ENCODE data around the gene SPTLC2. TPM values are rescaled to one million over a fixed set of nuclear protein-coding genes. Genes with fewer than 3 reads are reported as not detected.

Gene SPTLC2
- total and polyA plus RNA-seq, 2 of the 8 experiments (the other 6 are each of a cell fraction or from before 2014, with no cell fraction given): 8.9 to 35.1 TPM

DNA sequence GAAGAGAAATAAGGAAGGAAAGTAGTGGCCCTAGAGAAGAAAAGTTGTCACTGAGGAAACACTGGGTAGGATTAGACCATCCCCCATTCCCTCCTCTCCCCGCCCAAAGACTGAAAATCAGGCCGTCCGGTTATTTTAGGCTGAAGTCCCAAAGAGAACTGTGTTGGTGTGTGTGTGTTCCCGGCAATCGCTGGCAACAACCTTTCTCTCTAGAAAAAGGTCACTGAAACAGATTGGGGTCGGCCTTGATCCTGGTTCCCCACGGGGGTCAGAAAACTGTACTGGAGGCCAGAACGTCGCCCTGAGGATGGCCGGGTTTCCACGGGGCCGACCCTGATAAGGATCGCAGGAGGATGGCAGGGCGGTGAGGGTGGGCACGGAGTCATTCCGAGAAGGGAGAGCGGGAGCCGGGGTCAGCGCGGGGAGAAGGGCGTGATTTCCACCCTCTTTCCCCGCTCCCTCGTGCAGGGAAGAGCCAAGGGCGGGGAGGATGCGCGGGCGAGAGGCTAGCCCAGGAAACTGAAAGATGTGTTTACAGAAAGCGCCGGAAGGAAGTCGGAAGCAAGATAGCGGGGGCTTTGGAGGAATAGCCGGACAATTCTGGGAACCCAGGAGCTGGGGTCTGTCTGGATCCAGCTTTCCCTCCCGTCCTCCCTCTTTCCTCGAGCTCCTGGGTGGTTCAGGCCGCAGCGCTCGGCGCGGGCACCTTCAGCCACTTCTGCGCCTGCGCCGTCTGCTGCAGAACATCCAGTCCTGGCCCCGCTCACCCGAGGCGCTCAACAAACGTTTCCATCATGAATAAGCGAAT is 25.3 kb upstream of the SPTLC2 start:
- no peak overlapping the region for H3K56ac ChIP-seq (replicated peaks; ENCODE audit: insufficient read length, low read depth, low read length)
- no peaks in the 10 kb centered on the region for H3K36me3 ChIP-seq (ENCODE audit: control insufficient read depth in 2 of 4, insufficient read depth in 4 of 4, low read length in 3 of 4)
- H4K20me1 ChIP-seq (replicated peaks in 1 of 2; ENCODE audit: control insufficient read depth in 1 of 2, insufficient read depth in 2 of 2, low read length in 2 of 2): no peaks in the 10 kb centered on the region
- no peaks in the 10 kb centered on the region for H3K23me2 ChIP-seq (ENCODE audit: low read depth, low read length)
- no peak overlapping the region for H2BK20ac ChIP-seq (ENCODE audit: low read length)
- ChIA-PET CTCF (ENCODE audit: partially characterized antibody) (no interaction called here), POLR2A (ENCODE audit: partially characterized antibody) (no interaction called here)
- no peak overlapping the region for H3K27ac ChIP-seq (ENCODE audit: low read depth, low read length)
- no peak overlapping the region for H3K4me2 ChIP-seq (ENCODE audit: insufficient read depth in 1 of 2, low read depth in 2 of 2, low read length in 2 of 2)
- H2AFZ ChIP-seq (ENCODE audit: low read length): peak overlapping the region; percentile 85; the same call in 1 of the 2 replicates
- H2BK120ac ChIP-seq (replicated peaks; ENCODE audit: low read depth, low read length): no peak overlapping the region
- no peaks in the 10 kb centered on the region for H3K79me1 ChIP-seq (ENCODE audit: low read depth, low read length)
- no peak overlapping the region for H3K4ac ChIP-seq (replicated peaks; ENCODE audit: insufficient read length, low read depth, low read length)
- H2BK12ac ChIP-seq (ENCODE audit: low read depth, low read length): no peak overlapping the region
- H3K4me3 ChIP-seq (ENCODE audit: extremely low read depth in 1 of 4, insufficient read depth in 2 of 4, low read depth in 3 of 4, low read length in 4 of 4): no peak overlapping the region
- H2BK5ac ChIP-seq (ENCODE audit: low read depth, low read length): no peak overlapping the region
- H3K27me3 ChIP-seq (replicated peaks in 1 of 4; ENCODE audit: control insufficient read depth in 3 of 4, extremely low read depth in 1 of 4, insufficient read depth in 3 of 4, low read length in 3 of 4): no peaks in the 10 kb centered on the region
- no peak overlapping the region for H3K18ac ChIP-seq (ENCODE audit: extremely low read depth, low read length)
- DNase-seq (ENCODE audit: low read depth in 1 of 2, low spot score in 2 of 2): no peak
- H3K23ac ChIP-seq (ENCODE audit: insufficient read length): no peak overlapping the region
- no peak for FAIRE-seq
- no peak overlapping the region for H3K14ac ChIP-seq (ENCODE audit: insufficient read length)
- H2BK15ac ChIP-seq (ENCODE audit: low read length): no peak overlapping the region
- no peak overlapping the region for H4K91ac ChIP-seq (replicated peaks; ENCODE audit: insufficient read length, low read length)
- 94% methylated on average over 40 of the region's 47 CpGs; no CpG with 5 or more reads in 1 of the 2 experiments for WGBS, 2 experiments (ENCODE audit: extremely low coverage in 1 of 2, insufficient coverage in 1 of 2, insufficient read length in 1 of 2, insufficient replicate concordance in 2 of 2, low coverage in 1 of 2, low lambda C conversion rate in 2 of 2, missing lambda C conversion rate in 1 of 2)
- H2AK5ac ChIP-seq (ENCODE audit: low read depth, low read length): no peak overlapping the region
- no peak overlapping the region for H3K9ac ChIP-seq (replicated peaks in 1 of 4; ENCODE audit: extremely low read depth in 1 of 4, low read depth in 3 of 4, low read length in 3 of 4)
- H3K9me3 ChIP-seq (ENCODE audit: insufficient read depth in 2 of 2, low read depth in 1 of 2, low read length in 1 of 2): peaks cover 5 to 10% of the 10 kb centered on the region in 2 experiments; a peak in 2 of 4 replicates
- H3K79me2 ChIP-seq (ENCODE audit: control insufficient read depth in 1 of 2, insufficient read depth in 2 of 2, low read length in 2 of 2): no peaks in the 10 kb centered on the region
- no peak overlapping the region for H4K5ac ChIP-seq (ENCODE audit: insufficient read length, low read depth, low read length)
- no peaks in the 10 kb centered on the region for H3K4me1 ChIP-seq (replicated peaks in 1 of 4; ENCODE audit: control insufficient read depth in 3 of 4, insufficient read depth in 4 of 4, low read length in 3 of 4)
- H4K8ac ChIP-seq (ENCODE audit: extremely low read depth, insufficient read depth, low read length): no peak overlapping the region
- TF ChIP-seq CHD2 (IDR thresholded peaks at IDR 0.05; ENCODE audit: low read length): no peak
- TF ChIP-seq RNF2 (IDR thresholded peaks at IDR 0.05; ENCODE audit: borderline replicate concordance, low read depth, low read length, missing control alignments, poor library complexity, severe bottlenecking): no peak
- TF ChIP-seq TBP (IDR thresholded peaks at IDR 0.05; ENCODE audit: low read depth, low read length): no peak
- TF ChIP-seq HDAC2 (IDR thresholded peaks at IDR 0.05; ENCODE audit: borderline replicate concordance in 1 of 2, low read depth in 2 of 2, low read length in 2 of 2): no peak
- TF ChIP-seq SIX5 (IDR thresholded peaks at IDR 0.05; ENCODE audit: low read depth, low read length): no peak
- TF ChIP-seq CTBP2 (IDR thresholded peaks at IDR 0.05; ENCODE audit: borderline replicate concordance, insufficient read depth, insufficient read length, low read length): no peak
- TF ChIP-seq ASH2L (IDR thresholded peaks at IDR 0.05; ENCODE audit: low read length): no peak
- TF ChIP-seq EP300 (IDR thresholded peaks at IDR 0.05; ENCODE audit: borderline replicate concordance in 1 of 2, low read depth in 2 of 2, low read length in 2 of 2): no peak
- TF ChIP-seq SIN3A (conservative IDR thresholded peaks at IDR 0.05 in 1 of 2, IDR thresholded peaks at IDR 0.05 in 1 of 2; ENCODE audit: low read depth in 1 of 2, low read length in 2 of 2): no peak
- no peak for TF ChIP-seq RAD21 (IDR thresholded peaks at IDR 0.05 in 1 of 2, conservative IDR thresholded peaks at IDR 0.05 in 1 of 2; ENCODE audit: low read depth in 2 of 2, low read length in 2 of 2)
- no peak for TF ChIP-seq KDM5A (IDR thresholded peaks at IDR 0.05; ENCODE audit: low read length)
